Panc1 (cell line): ENCODE results near the gene HORMAD2.

Source experiments
- CTCF ChIP-seq: fragments of 450-650 bp; IDR thresholded peaks from 2 replicates; pipeline ENCODE4 v1.5.1; 2017; ENCODE audit warnings: mild to moderate bottlenecking
- POLR2AphosphoS5 ChIP-seq: IDR thresholded peaks from 2 replicates; pipeline ENCODE4 v1.6.1; 2012; ENCODE audit warnings: mild to moderate bottlenecking, low read depth, low read length, moderate library complexity
- REST ChIP-seq, 2 experiments: IDR thresholded peaks; 2 replicates each; pipeline ENCODE4 v1.6.1; 2011 to 2012; ENCODE audit warnings: low read depth in 2 of 2, control low read depth in 1 of 2, low read length in 1 of 2, mild to moderate bottlenecking in 1 of 2, moderate library complexity in 1 of 2; ENCODE audit not compliant: insufficient read depth in 1 of 2

GRCh38 chr22:30118291-30118690 is 38.0 kb downstream of the HORMAD2 start:
- no peak for TF ChIP-seq REST (IDR thresholded peaks at IDR 0.05; ENCODE audit: insufficient read depth in 1 of 2, low read depth in 2 of 2, low read length in 1 of 2)
- TF ChIP-seq CTCF: no peak
- no peak for TF ChIP-seq POLR2AphosphoS5
